OCI-M1 (cell line): ENCODE data around the gene CEACAM8.
"Not testable (repeated sequence)": the region's sequence is repeated elsewhere in the genome, so short reads cannot be mapped to it uniquely, and the experiment has no call there.

ENCODE experiments used
- DNase-seq: peaks from one replicate; lab custom pipeline; 2025; lab: John Stamatoyannopoulos, UW

Gene CEACAM8

GRCh38 chr19:42594617-42595489 is at the start of gene CEACAM8:
Gene CEACAM8 (minus strand): TSS chr19:42594924. CDS start chr19:42594828, 96 bp downstream.
- no peak for DNase-seq

DNA sequence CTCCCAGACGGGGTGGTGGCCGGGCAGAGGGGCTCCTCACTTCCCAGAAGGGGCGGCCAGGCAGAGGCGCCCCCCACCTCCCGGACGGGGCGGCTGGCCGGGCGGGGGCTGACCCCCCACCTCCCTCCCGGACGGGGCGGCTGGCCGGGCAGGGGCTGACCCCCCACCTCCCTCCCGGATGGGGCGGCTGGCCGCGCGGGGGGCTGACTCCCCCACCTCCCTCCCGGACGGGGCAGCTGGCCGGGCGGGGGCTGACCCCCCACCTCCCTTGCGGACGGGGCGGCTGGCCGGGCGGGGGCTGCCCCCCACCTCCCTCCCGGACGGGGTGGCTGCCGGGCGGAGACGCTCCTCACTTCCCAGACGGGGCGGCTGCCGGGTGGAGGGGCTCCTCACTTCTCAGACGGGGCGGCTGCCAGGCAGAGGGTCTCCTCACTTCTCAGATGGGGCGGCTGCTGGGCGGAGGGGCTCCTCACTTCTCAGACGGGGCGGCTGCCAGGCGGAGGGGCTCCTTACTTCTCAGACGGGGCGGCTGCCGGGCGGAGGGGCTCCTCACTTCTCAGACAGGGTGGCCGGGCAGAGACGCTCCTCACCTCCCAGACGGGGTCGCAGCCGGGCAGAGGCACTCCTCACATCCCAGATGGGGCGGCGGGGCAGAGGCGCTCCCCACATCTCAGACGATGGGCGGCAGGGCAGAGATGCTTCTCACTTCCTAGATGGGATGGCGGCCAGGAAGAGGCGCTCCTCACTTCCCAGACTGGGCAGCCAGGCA is 44.8 kb upstream of the CEACAM8 start:
- DNase-seq: not testable (repeated sequence)

DNA sequence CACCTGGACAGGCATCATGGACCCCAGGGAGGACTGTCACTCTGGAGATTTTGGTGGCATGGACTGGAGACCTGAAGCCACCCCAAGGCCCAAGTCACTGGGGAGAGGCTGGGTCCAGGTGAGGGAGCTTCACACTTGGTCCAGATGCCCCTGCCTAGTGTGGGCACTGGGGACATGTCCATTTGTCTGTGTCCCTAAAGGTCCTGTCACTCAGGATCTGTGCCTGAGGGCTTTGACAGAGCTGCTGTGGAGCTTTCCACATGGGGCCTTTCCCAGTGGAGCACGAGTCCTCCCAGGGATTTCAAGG is 40.5 kb upstream of the CEACAM8 start:
- DNase-seq: no peak

GRCh38 chr19:42634409-42635232 is 39.9 kb upstream of the CEACAM8 start:
- DNase-seq: peak; percentile 79

GRCh38 chr19:42629191-42629590 is 34.5 kb upstream of the CEACAM8 start:
- DNase-seq: no peak

GRCh38 chr19:42628411-42629140 is 33.9 kb upstream of the CEACAM8 start:
- no peak for DNase-seq

- no peak for DNase-seq
Measured at GRCh38 chr19:42627916-42628315, 33.2 kb upstream of the CEACAM8 start.

DNA sequence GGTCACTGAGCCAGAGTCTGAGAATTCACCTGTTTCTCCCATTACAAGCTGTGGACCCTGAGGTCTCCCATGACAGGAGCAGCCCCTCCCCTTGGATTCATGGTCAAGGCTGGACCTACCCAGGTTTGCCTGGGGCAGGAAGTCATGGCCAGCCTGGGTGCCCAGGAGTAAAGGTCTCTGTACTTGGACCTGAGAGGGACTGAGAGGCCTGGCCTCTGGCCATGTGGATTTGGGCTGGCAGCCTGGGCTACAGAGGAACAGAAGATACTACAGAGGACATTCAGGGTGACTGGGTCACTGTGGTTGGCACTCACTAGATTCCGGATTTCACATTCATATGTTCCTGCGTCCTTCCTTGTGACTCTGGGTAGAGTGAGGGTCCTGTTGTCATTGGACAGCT is 31.5 kb upstream of the CEACAM8 start:
- DNase-seq: no peak

DNA sequence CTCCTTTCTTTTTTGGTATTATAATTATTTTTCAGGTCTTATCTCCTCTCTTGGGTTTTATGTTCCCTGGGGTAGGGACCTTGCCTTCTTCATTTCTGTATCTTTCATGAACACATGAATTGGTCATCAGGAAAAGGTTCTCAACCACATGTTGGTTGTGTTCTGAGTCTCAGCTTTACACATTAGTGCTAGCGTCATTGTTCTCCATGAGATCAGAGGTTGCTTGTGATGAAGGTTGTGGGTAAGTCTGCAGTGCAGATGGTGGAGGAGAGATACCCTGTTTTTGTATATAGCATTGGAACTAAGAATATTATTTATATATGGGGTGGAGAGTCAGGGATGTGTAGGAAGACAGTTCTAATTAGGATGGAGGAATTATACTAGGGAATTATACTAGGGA is 24.5 kb upstream of the CEACAM8 start:
- DNase-seq: no peak

DNA sequence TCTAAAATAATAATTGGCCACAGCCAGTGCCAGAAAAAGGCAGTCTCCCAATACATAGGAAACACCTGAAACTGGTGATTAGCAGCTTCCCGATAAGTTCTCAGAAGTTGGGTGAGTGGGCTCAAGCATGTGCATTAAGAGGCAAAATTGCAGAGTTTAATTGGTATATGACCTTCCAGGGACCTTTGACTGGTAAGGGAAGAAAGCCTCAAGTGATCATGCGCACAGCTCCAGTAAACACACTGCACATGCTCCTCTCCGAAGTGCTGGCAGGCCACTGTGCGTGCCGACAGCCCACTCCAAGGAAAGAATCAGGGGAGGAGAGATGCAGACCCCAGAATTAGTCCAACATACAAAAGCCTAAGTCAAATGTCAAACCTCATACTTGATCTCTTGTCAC is 18.9 kb upstream of the CEACAM8 start:
- DNase-seq: no peak

- not testable (repeated sequence) for DNase-seq
Measured at GRCh38 chr19:42610401-42610915, 15.7 kb upstream of the CEACAM8 start.

DNA sequence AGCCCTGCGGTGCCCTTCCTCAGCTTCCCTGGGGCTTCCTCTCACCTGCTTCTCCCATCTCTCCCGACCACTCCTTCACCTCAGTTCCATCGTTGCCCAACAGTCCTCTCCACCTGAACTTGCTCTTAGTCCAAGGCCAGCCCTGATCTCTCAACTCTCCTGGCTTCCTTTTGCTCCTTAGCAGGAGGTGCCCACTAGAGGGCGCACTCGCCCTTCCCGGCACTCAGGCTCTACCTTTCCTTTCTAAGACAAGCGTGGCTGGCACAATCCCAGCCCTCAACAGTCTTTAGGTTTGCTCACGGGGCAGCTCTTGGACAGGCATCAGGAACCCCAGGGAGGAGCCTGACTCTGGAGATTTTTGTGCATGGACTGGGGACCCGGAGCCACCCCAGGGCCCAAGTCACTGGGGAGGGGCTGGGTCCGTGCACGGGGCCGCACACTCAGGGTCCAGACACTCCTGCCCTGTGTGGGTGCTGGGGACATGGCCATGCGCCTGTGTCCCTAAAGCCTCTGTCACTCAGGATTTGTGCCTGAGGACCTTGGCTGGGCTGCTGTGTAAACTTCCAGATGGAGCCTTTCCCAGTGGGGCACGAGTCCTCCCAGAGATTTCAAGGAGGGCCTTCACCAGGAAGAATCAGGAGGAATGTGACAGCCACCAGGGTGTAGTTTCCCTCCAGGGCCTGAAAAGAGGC is 12.1 kb upstream of the CEACAM8 start:
- DNase-seq: peak; percentile 80

- DNase-seq: peak; percentile 47
Measured at GRCh38 chr19:42601811-42602443, 7.2 kb upstream of the CEACAM8 start.

DNA sequence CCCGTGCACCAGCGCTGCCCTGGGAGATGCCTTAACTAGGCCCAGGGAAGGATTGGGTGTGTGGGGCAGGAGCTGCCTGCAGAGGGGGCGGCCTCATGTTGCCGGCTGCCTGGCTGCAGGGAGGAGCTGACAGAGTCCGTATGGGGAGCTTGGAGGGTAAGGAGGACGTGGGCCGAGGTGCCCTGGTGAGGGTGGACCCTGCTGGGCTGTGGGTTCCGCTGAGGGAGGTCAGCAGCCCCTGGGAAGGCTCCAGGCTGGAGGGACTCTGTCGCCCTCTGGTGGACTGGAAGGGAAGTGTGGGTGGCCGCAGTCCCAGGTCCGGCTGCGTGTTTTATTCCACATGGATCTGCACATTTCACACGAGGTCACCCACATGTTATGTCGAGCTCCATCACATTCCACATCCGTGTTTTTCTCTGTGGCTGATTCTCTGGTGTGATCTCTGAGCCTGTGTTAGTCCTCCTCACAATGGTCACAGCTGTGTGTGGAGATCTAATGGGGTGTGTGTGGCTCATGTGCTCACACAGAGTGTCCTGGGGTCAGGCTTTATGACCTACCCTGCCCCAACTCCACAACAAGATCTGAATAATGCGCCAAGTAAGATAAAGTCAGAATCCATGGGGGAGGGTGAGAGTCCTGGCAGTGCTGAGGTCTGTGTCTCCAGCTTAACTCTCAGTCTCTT is 1.8 kb upstream of the CEACAM8 start:
- DNase-seq: peak; percentile 40

- no peak for DNase-seq
Measured at GRCh38 chr19:42595550-42596172, 937 bp upstream of the CEACAM8 start.

GRCh38 chr19:42589792-42590191 is 4.9 kb downstream of the CEACAM8 start:
- DNase-seq: no peak

GRCh38 chr19:42584466-42584865 is 10.3 kb downstream of the CEACAM8 start:
- no peak for DNase-seq

DNA sequence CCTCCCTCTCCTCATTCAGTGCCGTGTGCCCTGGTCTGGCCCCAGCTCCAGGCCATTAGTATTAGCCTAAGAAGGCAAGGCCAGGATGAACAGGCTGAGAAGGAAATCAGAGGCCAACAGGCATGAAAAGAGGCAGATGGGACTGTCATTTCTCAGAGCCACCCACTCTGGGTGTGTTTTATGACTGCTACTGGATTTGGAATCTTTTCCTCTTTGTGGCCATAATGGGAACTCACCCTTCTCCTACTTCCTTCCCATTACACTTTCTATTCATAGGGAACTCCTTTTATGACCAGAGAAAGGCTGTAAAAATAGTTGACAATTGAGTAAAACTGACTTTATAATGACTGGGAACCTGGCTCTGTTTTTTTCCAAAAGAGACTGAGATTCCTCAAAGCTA is 17.7 kb downstream of the CEACAM8 start:
- no peak for DNase-seq

- no peak for DNase-seq
Measured at GRCh38 chr19:42576241-42576640, 18.5 kb downstream of the CEACAM8 start.
